Motor neuron (in vitro differentiated cells): ENCODE data around the gene NECTIN1. TPM values are rescaled to one million over a fixed set of nuclear protein-coding genes. Genes with fewer than 3 reads are reported as not detected.

Experiments
- ATAC-seq, 8 experiments: fragments of 200-7000 bp; cut with Tn5 transposase; replicated peaks in 6 of 8; 2 replicates each; pipeline ENCODE4 v1.8.0; 2021; ENCODE audit warnings: mild to moderate bottlenecking in 8 of 8, moderate library complexity in 8 of 8
- H3K27ac ChIP-seq, 2 donors: fragments of 250-450 bp; sonication (Bioruptor Pico); 2 replicates each; pipeline ENCODE4 v1.9.0; 2021; ENCODE audit warnings: antibody characterized with exemption in 2 of 2, mild to moderate bottlenecking in 2 of 2, moderate library complexity in 1 of 2
- H3K4me1 ChIP-seq, 2 donors: fragments of 250-450 bp; sonication (Bioruptor Pico); replicated peaks in 1 of 2; 2 replicates each; pipeline ENCODE4 v1.6.1; 2021; ENCODE audit warnings: antibody characterized with exemption in 2 of 2, mild to moderate bottlenecking in 2 of 2, moderate library complexity in 1 of 2
- H3K4me3 ChIP-seq, 5 donors: fragments of 250-450 bp; sonication (Bioruptor Pico); 2 replicates each; pipeline ENCODE4 v1.9.0; 2021; ENCODE audit warnings: antibody characterized with exemption in 5 of 5, mild to moderate bottlenecking in 5 of 5, moderate library complexity in 4 of 5
- WGBS, 10 experiments: fragments of 450-650 bp; shearing (Covaris generic); methylation state at CpG; one replicate each; pipeline ENCODE4 v1.0.0; 2022; 5-methylcytosine and 5-hydroxymethylcytosine counted together
- in situ Hi-C, 9 experiments: fragments of 400-800 bp; cut with MboI; loops; one replicate each; pipeline ENCODE4 v1.15.0; 2021; ENCODE audit warnings: low sequenced_read_pairs in 9 of 9, low pct_unique_long_range_greater_than_20kb in 2 of 9; ENCODE audit not compliant: unreplicated experiment in 9 of 9
- total RNA-seq, 8 experiments: library from RNA; unstranded; fragments of 300-600 nt; gene quantifications; 2 replicates each; pipeline versions ENCODE4 v1.2.3 to v1.2.4, GENCODE V29; 2022

The NECTIN1 gene
- total RNA-seq, 8 experiments from 2014 or later = 7.2 to 35.9 (median 19.1) TPM

GRCh38 chr11:119689302-119689701 is 39.7 kb downstream of the NECTIN1 start:
- in situ Hi-C loops = loop anchor here in 2 of 9 experiments (25.0 kb wide), 1 partner anchor 423 kb away; no protein-coding TSS in a partner anchor
- Histone ChIP-seq H3K4me1 (peaks cover 57 to 60% of the 10 kb centered on the region in 2 donors), H3K27ac (no peak overlapping the region), H3K4me3 (no peak overlapping the region)
- 20 to 93% (median 80%) methylated on average over 1 to 3 of the region's 7 CpGs; no CpG with 5 or more reads in 5 of the 10 experiments for WGBS, 10 experiments
- peak in 3 of 8 experiments; percentile 44 to 70 (median 51) for ATAC-seq

DNA sequence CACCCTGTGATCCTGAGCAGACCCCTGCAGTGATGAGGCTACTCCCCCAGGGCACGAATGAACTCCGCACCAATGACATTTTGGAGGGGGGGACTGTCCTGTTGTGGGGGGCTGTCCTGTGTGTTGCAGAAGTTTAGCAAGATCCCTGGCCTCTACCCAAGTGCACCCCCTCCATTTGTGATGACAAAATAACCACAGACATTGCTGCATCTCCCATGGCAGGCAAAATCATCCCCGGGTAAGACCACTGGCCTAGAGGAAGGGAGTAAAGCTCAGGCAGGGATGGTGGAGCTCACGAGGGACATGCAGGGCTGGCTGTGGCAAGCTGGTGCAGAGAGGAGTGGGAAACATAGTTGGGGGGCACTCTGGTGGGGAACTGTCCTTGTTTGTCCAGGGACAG is 40.6 kb downstream of the NECTIN1 start:
- Histone ChIP-seq H3K4me1 (peaks cover 57 to 60% of the 10 kb centered on the region in 2 donors), H3K27ac (no peak overlapping the region), H3K4me3 (no peak overlapping the region)
- in situ Hi-C loops = loop anchor here in 2 of 9 experiments (25.0 kb wide), 1 partner anchor 424 kb away; no protein-coding TSS in a partner anchor
- no peak for ATAC-seq
- WGBS, 10 experiments = 17 to 100% (median 50%) methylated on average over 1 to 2 of the region's 4 CpGs; no CpG with 5 or more reads in 5 of the 10 experiments

DNA sequence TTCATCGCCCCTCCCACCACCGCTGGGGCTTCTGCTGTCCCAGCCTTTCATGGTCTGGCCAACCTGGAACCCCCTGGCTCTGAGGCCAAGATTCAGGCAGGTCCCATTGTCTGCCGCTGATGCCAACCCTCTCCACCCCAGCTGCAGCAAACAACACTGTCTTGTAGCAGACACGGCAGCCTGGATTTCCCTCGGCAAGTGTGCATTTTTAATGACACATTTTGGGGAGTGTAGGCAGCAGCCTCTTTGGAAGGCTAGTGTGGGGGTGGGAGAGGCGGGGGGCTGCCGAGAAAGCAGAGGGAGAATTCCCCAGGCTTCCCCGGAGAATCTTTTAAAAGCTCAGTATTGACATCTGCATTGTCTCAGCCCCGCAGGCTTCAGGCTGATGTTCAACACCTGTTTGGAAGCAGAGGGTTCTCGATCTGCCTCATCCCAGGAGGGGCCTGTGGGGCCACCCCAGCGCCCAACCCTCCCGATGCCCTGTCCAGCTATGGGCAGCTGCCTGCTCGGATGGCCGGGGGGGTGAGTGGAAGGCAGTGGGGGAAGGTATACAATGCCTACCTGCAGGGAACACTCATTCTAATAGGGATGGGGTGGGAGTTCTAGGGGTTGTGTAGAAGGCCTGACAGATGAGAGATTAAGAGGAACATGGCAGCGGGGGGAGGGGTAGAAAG is 41.5 kb downstream of the NECTIN1 start:
- WGBS, 10 experiments = 0 to 100% (median 60%) methylated on average over 1 to 2 of the region's 15 CpGs; no CpG with 5 or more reads in 5 of the 10 experiments
- H3K27ac ChIP-seq = no peak overlapping the region
- peaks cover 51 to 54% of the 10 kb centered on the region in 2 donors for H3K4me1 ChIP-seq
- in situ Hi-C loops = loop anchor here in 2 of 9 experiments (25.0 kb wide), 1 partner anchor 425 kb away; no protein-coding TSS in a partner anchor
- no peak overlapping the region for H3K4me3 ChIP-seq
- ATAC-seq = peak in 5 of 8 experiments; percentile 9 to 32 (median 13)

DNA sequence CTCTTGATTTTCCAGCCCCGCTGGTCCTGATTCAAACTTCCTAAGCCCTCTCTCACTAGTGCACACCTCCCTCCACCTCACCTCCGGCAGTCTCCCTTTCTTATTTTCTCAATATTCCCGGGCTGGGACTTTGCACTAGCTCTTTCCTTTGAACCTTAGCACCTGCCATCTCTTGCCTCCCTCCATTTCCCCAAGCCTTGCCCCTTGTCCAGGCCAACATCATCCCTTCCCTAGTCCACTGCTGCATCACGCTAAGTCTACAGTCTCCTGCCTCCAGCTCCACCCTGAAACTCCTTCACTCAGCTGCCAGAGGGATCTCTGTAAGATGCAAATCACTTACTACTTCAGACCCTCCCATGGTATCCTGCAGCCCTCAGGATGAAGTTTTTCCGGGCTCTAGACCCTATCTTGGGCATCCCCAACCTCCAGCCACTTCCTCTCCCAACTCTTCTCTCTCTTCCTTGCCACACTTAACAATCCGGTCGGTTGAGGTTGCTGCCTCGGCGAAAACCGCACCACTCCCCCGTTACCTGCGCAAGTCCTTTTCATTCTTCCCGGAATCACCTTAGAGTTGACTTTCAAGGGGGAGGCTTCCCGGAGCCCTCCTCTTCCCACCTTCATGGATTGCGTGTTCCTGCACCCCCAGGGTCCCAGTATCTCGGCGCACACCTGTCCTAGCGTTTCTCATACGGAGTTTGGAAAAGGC is 42.7 kb downstream of the NECTIN1 start:
- in situ Hi-C loops = loop anchor here in 2 of 9 experiments (25.0 kb wide), 1 partner anchor 426 kb away; no protein-coding TSS in a partner anchor
- peak in 1 of 8 experiments; percentile 12 for ATAC-seq
- Histone ChIP-seq H3K27ac (no peak overlapping the region), H3K4me1 (peaks cover 42% of the 10 kb centered on the region in 2 donors), H3K4me3 (no peak overlapping the region)
- WGBS, 10 experiments = 81 to 100% (median 93%) methylated on average over 3 to 16 of the region's 19 CpGs

DNA sequence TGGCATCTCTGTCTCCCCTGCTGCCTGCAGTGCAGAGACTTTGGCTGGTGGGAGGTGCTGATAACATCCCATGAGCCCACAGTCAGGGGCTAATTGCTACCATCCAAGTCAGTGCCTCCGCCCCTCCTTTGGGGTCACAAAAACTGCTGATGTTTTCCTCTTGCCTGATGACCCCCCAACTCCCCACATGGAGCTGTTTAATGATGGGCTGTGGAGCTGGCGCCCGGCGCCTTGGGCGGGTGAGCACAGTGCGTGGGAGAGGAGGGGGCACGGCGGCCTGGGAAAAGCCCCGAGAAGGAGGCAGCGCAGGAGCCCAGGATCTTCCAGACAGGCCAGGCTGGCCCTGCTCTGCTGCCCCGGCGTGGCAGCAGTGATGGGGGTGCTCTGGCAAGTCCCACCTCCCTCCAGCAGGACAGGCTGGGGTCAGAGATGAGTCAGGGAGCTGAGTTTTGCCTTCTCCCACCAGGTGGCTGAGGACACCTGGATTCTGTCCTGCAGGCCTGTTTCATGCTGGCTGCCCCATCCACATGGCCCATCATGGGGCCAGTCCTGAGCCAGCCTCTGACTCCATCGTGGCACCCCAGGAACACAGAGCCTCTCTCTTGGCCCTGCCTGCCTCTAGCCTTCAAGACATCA is 43.8 kb downstream of the NECTIN1 start:
- in situ Hi-C loops = loop anchor here in 2 of 9 experiments (25.0 kb wide), 1 partner anchor 427 kb away; no protein-coding TSS in a partner anchor
- Histone ChIP-seq H3K4me3 (no peak overlapping the region), H3K27ac (peak overlapping the region in 1 of 2 donors; percentile 50), H3K4me1 (peaks cover 36 to 40% of the 10 kb centered on the region in 2 donors)
- ATAC-seq = peak in 5 of 8 experiments; percentile 5 to 46 (median 37)
- whole genome bisulfite sequencing, 10 experiments = 67 to 85% (median 82%) methylated on average over 1 to 10 of the region's 13 CpGs; no CpG with 5 or more reads in 6 of the 10 experiments

DNA sequence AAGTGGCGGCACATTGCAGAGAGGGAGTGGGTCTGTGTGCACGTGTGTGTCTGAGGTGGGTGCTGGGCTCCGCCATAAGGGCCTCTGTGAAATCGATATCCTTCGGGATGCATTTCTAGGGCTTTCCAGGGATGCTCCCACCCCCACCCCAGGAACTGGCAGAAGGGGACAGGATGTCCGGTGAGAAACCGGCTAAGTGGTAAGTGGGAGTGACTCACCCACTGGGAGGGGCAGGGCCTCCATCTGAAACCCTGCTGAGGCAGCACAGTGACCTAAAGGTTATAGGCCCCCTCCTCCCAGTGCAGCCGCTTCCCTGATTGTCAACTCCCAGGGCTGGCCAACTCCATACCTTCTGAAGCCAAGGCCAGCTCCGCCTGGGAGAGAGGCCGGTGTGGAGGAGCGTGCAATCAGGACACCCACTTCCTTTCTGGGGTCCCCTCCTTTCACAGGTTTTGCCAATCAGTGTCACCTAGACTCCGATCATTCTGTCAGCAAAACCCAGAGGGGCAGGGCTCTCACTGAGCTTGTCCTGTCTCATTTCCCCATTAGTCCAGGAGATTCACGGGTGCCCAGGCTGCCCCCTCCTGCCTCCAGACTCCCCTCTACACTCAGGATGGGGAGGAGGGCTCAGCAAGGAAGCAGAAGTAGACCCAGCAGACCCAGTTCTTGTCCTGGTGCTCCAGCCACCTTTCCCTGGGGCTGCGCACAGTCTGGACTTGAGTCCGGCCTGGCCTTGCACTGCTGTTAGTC is 44.5 kb downstream of the NECTIN1 start:
- in situ Hi-C loops = loop anchor here in 2 of 9 experiments (25.0 kb wide), 1 partner anchor 428 kb away; no protein-coding TSS in a partner anchor
- peaks cover 36 to 40% of the 10 kb centered on the region in 2 donors for H3K4me1 ChIP-seq
- no peak overlapping the region for H3K4me3 ChIP-seq
- peak in 7 of 8 experiments; percentile 72 to 86 (median 85) for ATAC-seq
- H3K27ac ChIP-seq = peak overlapping the region; percentile 29 to 50
- WGBS, 10 experiments = 0 to 86% (median 37%) methylated on average over 1 to 5 of the region's 15 CpGs; no CpG with 5 or more reads in 5 of the 10 experiments

DNA sequence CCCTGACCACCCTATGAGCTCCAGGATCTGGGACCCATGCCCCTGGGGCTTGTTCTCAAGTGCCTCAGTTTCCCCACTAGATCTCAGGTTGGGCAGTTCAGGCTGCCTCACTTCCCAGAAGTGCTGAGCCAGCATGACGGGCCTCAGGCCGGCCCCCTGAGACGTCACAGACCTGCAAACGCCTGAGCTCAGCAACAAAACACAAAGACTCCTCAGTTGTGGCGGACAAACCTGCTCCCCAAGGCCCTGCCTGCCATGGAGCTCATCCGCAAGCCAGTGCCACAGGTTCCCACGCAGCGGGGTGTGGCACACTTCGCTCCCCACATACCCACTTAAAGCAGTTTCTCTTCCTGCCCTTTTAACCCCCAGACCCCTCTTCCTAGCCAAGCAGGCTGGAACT is 45.2 kb downstream of the NECTIN1 start:
- Histone ChIP-seq H3K4me3 (no peak overlapping the region), H3K4me1 (peaks cover 36 to 40% of the 10 kb centered on the region in 2 donors), H3K27ac (peak overlapping the region; percentile 29 to 50)
- peak in 3 of 8 experiments; percentile 4 to 7 (median 6) for ATAC-seq
- in situ Hi-C loops = loop anchor here in 2 of 9 experiments (25.0 kb wide), 1 partner anchor 429 kb away; no protein-coding TSS in a partner anchor
- WGBS, 10 experiments = 40 to 93% (median 40%) methylated on average over 1 to 3 of the region's 9 CpGs; no CpG with 5 or more reads in 7 of the 10 experiments

DNA sequence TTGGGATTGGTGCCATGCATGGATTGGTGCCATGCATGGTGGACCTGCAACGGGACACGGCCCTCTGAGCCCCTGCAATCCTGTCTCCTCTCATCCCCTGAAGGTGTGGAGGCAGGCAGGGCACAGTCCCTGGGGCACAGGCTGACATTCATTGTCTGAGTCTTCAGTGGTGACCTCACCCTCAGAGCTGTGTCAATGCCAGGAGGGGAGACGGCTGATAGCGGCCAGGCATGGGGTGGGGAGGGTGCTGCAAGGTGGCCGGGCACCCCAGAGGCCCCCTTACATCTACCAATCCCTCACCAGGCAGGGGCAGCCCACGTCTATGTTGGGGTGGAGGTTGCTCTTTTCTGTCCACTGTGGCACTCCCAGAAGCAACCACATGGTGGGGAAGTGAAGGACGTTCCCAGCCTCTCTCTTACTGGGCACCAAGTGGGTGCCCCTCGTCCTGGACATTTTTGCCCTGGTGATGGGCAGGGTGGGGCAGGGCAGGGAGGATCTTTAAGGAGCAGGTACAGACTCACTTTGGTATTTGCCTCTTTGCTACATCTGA is 47.6 kb downstream of the NECTIN1 start:
- Histone ChIP-seq H3K27ac (no peak overlapping the region), H3K4me3 (no peak overlapping the region), H3K4me1 (peaks cover 20 to 25% of the 10 kb centered on the region in 2 donors)
- in situ Hi-C loops = loop anchor here in 2 of 9 experiments (25.0 kb wide), 1 partner anchor 431 kb away; no protein-coding TSS in a partner anchor
- no CpG with 5 or more reads among the region's 8 CpGs for WGBS, 10 experiments
- ATAC-seq = peak in 3 of 8 experiments; percentile 33 to 51 (median 50)

- in situ Hi-C loops = loop anchor here in 2 of 9 experiments (25.0 kb wide), 1 partner anchor 432 kb away; no protein-coding TSS in a partner anchor
Measured at GRCh38 chr11:119680541-119681360, 48.2 kb downstream of the NECTIN1 start.

DNA sequence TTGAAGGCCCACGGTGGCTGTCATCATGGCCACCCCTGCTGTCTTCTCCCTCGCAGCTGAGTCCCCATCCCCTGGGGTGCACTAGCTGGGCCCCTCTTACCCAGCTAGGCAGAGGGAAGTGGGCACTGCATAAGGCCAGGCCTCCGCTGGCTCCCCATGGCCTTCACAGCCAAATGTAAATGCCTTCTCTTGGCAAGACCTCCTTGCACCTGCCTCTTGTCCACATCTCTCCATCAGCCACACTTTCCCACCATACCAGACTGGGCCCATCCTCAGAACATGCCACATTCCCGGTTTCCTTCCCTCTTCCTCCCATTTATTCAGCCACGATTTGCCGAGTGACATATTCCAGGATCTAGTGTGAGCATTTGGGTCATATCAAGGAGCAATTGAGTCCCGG is 49.7 kb downstream of the NECTIN1 start:
- in situ Hi-C loops = loop anchor here in 2 of 9 experiments (25.0 kb wide), 1 partner anchor 433 kb away; no protein-coding TSS in a partner anchor
- peaks cover 12% of the 10 kb centered on the region in 2 donors for H3K4me1 ChIP-seq
- no peak overlapping the region for H3K4me3 ChIP-seq
- no peak overlapping the region for H3K27ac ChIP-seq
- no peak for ATAC-seq
- WGBS, 10 experiments = 83 to 100% (median 100%) methylated on average over 1 to 3 of the region's 7 CpGs; no CpG with 5 or more reads in 4 of the 10 experiments

More at GRCh38 chr11:119680541-119681360, 48.2 kb downstream of the NECTIN1 start:
- H3K27ac ChIP-seq = no peak overlapping the region
- WGBS, 10 experiments = 80 to 100% (median 83%) methylated on average over 1 to 7 of the region's 11 CpGs; no CpG with 5 or more reads in 5 of the 10 experiments
- no peak for ATAC-seq
- peaks cover 20 to 25% of the 10 kb centered on the region in 2 donors for H3K4me1 ChIP-seq
- no peak overlapping the region for H3K4me3 ChIP-seq

DNA sequence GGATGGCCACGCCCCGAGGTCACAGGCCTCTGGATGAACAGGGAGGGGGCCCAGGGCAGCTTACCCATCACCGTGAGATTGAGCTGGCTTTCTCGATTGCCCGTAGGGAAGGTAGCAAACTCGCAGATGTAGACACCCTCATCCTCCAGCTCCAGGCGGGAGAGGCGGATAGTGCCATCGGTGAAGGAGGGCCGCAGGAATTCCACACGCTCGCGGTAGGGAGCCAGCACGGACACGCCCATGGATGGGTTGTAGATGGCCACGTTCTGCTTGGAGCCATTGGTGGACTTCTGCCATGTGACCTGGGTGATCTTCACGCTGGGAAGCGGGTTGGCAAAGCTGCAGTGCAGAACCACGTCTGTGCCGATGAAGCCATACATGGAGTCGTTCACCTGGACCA is 50.6 kb downstream of the NECTIN1 start:
- peaks cover 2% of the 10 kb centered on the region in 2 donors for H3K4me1 ChIP-seq
- no peak overlapping the region for H3K4me3 ChIP-seq
- in situ Hi-C loops = loop anchor here in 2 of 9 experiments (25.0 kb wide), 1 partner anchor 434 kb away; no protein-coding TSS in a partner anchor
- no peak for ATAC-seq
- 78 to 100% (median 100%) methylated on average over 3 to 5 of the region's 21 CpGs; no CpG with 5 or more reads in 4 of the 10 experiments for WGBS, 10 experiments
- no peak overlapping the region for H3K27ac ChIP-seq
